Measurements from ENCODE around the gene TRIM41. TPM values are rescaled to one million over a fixed set of nuclear protein-coding genes. Genes with fewer than 3 reads are reported as not detected.
A peak's percentile ranks its signal among the peaks of the same experiment; 100 is the strongest.

The TRIM41 gene
- total RNA-seq, 1 experiment from 2014 or later: 34.2 TPM

- H3K14ac ChIP-seq (ENCODE audit: insufficient read depth, low read length): no peak overlapping the region
These were observed 24.1 kb upstream of the TRIM41 start for GRCh38 chr5:181198905-181199519.

More at GRCh38 chr5:181198905-181199519, 24.1 kb upstream of the TRIM41 start:
- Histone ChIP-seq H3K56ac (ENCODE audit: insufficient read length, low read depth, low read length) (no peak overlapping the region), H3K4me2 (ENCODE audit: insufficient read depth, insufficient read length, low read length) (no peak overlapping the region), H2BK15ac (ENCODE audit: low read depth, low read length) (no peak overlapping the region), H3K27me3 (ENCODE audit: insufficient read depth, low read length) (peaks cover 8% of the 10 kb centered on the region; the same call in 1 of the 2 replicates), H3T11ph (ENCODE audit: low read length) (no peak overlapping the region), H4K8ac (replicated peaks; ENCODE audit: insufficient read length, low read depth, low read length) (no peak overlapping the region), H3K23ac (ENCODE audit: insufficient read length, low read depth, low read length) (no peak overlapping the region), H2AK5ac (ENCODE audit: insufficient read length, low read length) (no peak overlapping the region), H3K23me2 (ENCODE audit: insufficient read length, low read depth, low read length, poor library complexity, severe bottlenecking) (peaks cover 3% of the 10 kb centered on the region), H2BK120ac (ENCODE audit: low read depth, low read length, poor library complexity, severe bottlenecking) (no peak overlapping the region), H2BK5ac (ENCODE audit: insufficient read length, low read length) (no peak overlapping the region), H3K18ac (ENCODE audit: insufficient read length, low read depth, low read length) (no peak overlapping the region), H3K79me2 (ENCODE audit: insufficient read depth, low read length) (no peaks in the 10 kb centered on the region), H3K27ac (ENCODE audit: insufficient read length, low read depth, low read length) (no peak overlapping the region), H2BK20ac (ENCODE audit: low read depth, low read length, poor library complexity, severe bottlenecking) (no peak overlapping the region), H4K5ac (ENCODE audit: insufficient read length, low read depth, low read length) (no peak overlapping the region), H3K9ac (ENCODE audit: extremely low read depth, insufficient read length, low read length) (no peak overlapping the region), H3K9me3 (ENCODE audit: control insufficient read depth, low read depth, low read length) (no peaks in the 10 kb centered on the region), H3K79me1 (ENCODE audit: insufficient read depth, low read depth, low read length, poor library complexity, severe bottlenecking) (no peaks in the 10 kb centered on the region), H4K91ac (ENCODE audit: insufficient read length, low read depth, low read length) (no peak overlapping the region), H2AFZ (ENCODE audit: low read length) (no peak overlapping the region), H4K20me1 (ENCODE audit: control insufficient read depth, insufficient read depth, insufficient read length) (no peaks in the 10 kb centered on the region), H3K4me1 (ENCODE audit: insufficient read depth, low read length) (peaks cover 10% of the 10 kb centered on the region; the same call in 1 of the 2 replicates), H3K4ac (ENCODE audit: low read depth, low read length) (no peak overlapping the region), H2BK12ac (ENCODE audit: insufficient read length, low read depth, low read length) (no peak overlapping the region)
- peak overlapping the region in 1 of 3 experiments; percentile 66; a peak in 1 of 7 replicates for H3K27ac Mint-ChIP-seq
- peaks cover 46 to 48% of the 10 kb centered on the region in 2 experiments for H3K4me1 Mint-ChIP-seq
- WGBS (ENCODE audit: extremely low coverage, insufficient read length, low lambda C conversion rate): no CpG with 5 or more reads among the region's 9 CpGs
- H3K36me3 Mint-ChIP-seq (ENCODE audit: insufficient read depth in 1 of 3, low read depth in 3 of 3): no peaks in the 10 kb centered on the region; a peak in 1 of 7 replicates
- TF ChIP-seq CTCF (conservative IDR thresholded peaks at IDR 0.05): no peak
- no peak for DNase-seq
- no peaks in the 10 kb centered on the region; a peak in 1 of 5 replicates for H3K9me3 Mint-ChIP-seq
- peak overlapping the region; percentile 1 to 58; a peak in 3 of 5 replicates for H3K4me3 Mint-ChIP-seq
- H3K27me3 Mint-ChIP-seq (ENCODE audit: low read depth): peaks cover 86% of the 10 kb centered on the region

Measured in H9 (cell line).